MV-4-11 (cell line): ENCODE results near the gene WDR90.

ENCODE experiments used
- DNase-seq: peaks from one replicate; lab custom pipeline; 2025; lab: John Stamatoyannopoulos, UW

The WDR90 gene

DNA sequence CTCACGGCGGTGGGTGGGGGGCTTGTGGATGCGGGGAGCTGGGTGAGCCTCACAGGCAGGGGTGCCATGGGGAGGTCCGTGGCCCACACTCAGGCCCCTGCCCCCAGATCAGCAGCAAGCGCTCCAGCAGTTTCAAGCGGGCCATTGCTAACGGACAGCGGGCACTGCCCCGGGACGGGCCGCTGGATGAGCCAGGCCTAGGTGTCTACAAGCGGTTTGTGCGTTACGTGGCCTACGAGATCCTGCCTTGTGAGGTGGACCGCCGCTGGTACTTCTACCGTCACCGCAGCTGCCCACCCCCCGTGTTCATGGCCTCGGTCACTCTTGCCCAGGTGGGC lies 27.4 kb downstream of the WDR90 start:
- no peak for DNase-seq

DNA sequence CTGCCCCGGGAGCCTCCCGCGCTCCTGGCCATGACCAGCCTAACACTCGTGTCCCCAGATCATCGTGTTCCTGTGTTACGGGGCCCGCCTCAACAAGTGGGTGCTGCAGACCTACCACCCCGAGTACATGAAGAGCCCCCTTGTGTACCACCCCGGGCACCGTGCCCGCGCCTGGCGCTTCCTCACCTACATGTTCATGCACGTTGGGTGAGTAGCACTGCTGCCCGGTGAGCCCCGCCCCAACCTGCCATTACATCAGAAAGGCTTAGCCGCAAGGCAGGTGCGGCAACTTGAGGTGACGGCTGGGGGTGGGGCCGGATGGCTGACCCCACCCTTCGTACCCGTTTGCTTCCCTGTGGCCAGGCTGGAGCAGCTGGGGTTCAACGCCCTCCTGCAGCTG lies 27.7 kb downstream of the WDR90 start:
- no peak for DNase-seq

DNA sequence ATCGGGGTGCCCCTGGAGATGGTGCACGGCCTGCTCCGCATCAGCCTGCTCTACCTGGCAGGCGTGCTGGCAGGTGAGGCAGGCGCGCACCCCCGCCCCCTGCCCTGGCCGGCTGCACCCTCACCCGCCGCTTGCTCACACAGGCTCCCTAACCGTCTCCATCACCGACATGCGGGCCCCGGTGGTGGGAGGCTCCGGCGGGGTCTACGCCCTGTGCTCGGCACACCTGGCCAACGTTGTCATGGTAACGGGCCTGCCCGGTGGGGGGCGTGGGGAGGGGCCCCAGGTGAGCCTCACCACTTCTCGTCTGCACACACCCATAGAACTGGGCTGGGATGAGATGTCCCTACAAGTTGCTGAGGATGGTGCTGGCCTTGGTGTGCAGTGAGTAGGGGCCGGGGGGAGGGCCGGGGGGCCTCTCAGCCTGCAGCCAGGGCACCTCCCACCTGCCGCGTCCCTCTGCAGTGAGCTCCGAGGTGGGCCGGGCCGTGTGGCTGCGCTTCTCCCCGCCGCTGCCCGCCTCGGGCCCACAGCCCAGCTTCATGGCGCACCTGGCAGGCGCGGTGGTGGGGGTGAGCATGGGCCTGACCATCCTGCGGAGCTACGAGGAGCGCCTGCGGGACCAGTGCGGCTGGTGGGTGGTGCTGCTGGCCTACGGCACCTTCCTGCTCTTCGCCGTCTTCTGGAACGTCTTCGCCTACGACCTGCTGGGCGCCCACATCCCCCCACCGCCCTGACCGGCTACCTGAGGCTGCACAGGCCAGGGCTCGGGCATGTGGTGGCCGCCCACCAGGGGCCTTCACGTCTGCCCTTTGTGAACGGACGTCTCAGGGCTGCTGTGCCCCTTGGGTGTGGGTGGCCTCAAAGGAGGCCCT lies 28.4 kb downstream of the WDR90 start:
- no peak for DNase-seq

DNA sequence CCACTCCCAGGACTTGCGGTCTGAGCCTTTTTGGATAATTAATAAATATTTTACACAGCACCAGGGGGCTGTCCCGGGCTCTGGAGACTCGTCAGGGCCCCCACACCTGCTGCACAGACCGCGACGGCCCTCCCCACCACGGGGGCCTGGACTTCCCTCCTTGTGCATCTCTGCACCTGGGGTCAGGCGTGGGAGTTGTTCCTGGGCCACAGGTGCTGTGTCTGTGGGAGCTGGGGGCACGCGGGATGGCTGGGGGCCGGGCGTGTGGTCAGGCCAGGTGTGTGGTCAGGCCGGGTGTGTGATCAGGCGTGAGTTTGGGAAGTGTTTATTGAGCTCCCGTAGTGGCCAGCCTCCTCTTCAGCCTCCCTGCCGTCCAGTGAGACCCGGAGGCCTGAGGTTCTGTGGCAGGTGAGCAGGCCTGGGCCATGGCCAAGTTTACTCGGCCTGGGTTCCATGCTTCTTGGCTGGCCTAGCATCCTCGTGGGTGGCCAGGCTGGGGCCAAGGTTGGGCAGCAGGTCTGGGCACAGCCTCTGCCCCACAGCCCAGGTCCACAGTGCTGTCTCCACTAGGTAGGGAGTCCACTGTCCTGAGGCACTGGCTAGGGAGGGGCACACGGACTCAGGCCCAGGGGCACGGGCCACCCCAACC lies 29.2 kb downstream of the WDR90 start:
- no peak for DNase-seq

DNA sequence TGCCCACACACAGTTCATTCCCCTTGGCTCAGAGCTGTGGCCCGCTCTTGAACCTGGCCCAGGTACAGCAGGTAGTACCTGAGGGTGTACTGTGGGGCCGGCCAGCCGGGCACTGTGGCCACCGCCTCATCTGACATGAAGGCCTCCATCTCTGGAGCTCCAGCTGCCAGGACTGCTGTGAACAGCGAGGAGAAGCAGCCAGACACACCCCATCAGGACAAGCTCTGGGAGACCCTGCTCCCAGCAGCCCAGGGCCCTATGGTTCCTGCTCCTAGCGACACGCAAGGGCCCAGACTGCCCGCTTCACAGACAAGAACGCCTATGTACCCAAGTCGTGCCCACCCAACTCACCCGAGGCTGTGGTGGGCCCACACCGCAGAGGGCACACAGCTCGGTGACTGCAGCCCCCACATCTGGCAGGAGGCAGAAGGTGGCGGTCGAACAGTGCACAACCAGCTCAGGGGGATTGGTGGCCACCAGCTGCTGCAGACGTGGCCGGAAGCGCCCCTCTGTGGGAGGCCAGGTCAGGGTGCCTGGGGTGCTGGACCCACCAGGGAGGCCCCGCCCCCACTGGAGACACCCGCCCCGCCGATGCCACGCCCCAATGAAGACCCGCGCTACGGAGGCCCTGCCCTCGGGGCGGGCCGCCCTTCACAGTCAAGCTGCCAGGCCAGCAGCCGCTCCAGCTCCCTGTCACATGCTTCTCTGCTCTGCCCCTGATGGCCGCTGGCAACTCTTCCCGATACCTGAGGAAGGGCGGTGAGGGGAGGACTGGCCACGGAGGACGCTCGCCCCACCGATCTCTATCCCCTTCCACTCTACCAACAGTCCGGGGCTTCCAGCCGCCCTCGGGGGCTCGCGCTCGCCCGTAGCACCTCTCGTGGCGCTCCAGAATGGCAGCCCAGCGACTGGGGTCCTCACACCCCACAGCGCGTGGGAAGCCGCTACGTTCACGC lies 30.0 kb downstream of the WDR90 start:
- peak; percentile 45 for DNase-seq

DNA sequence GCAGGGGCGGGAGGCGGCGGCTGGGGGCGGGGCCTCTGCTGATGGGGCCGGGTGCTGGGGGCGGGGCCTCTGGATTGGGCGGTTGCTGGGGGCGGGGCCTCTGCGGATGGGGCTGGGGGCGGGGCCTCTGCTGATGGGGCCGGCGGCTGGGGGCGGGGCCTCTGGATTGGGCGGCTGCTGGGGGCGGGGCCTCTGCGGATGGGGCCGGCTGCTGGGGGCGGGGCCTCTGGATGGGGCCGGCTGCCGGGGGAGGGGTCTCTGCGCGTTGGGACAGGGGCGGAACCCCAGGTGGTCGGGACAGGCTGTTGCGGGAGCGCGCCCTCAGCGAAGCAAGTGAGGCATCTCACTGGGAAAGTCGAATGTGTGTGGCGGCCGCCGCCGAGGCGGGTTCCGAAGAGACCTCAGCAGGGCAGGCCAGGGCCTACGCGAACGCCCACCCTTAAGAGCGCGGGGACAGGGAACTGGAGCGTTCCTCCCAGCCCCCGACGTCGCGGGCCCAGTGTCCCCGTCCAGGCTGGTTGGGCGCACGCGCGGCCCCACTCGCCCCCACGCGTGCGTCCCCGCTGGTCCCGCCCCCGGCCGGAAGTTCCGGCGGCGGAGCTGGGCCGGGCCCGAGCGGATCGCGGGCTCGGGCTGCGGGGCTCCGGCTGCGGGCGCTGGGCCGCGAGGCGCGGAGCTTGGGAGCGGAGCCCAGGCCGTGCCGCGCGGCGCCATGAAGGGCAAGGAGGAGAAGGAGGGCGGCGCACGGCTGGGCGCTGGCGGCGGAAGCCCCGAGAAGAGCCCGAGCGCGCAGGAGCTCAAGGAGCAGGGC lies 30.9 kb downstream of the WDR90 start, which contains the start of gene STUB1:
TSS of gene STUB1 (plus strand) at position 597 of the 811 bp plus-strand sequence. CDS start at position 713, 116 bp downstream.
- peak; percentile 80 for DNase-seq

DNA sequence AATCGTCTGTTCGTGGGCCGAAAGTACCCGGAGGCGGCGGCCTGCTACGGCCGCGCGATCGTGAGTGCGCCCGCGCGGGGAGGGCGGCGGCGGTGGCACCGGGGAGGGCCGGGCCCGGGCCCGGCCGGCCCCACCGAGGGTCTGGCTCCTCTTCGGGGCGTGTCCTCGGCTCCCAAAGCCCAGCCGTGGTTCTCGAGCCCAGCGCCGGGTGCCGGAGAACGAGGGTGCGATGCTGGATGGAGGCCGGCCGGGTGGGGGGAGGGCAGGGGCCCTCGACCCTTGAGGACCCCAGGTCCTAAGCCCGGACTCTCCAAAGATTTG lies 31.4 kb downstream of the WDR90 start:
- DNase-seq: no peak

DNA sequence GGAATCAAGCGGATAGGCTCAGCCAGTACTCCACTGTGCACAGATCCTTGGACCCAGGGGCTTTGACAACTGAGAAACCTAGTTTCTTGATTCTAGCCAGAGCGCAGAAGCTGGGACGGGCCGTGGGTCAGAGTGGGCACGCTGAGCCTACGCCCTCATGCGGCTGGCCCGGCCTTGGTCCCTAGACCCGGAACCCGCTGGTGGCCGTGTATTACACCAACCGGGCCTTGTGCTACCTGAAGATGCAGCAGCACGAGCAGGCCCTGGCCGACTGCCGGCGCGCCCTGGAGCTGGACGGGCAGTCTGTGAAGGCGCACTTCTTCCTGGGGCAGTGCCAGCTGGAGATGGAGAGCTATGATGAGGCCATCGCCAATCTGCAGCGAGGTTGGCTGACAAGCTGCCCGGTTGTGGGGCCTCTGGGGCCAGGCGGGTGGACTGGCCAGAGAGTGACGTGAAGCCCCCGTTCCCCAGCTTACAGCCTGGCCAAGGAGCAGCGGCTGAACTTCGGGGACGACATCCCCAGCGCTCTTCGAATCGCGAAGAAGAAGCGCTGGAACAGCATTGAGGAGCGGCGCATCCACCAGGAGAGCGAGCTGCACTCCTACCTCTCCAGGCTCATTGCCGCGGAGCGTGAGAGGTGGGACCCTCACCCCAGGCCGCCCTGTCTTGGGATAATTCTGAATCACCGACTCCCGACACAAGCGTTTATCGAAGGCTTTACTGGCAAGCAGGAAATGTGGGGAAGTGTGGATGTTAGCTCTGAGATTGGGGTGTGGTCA lies 32.0 kb downstream of the WDR90 start:
- peak; percentile 53 for DNase-seq

DNA sequence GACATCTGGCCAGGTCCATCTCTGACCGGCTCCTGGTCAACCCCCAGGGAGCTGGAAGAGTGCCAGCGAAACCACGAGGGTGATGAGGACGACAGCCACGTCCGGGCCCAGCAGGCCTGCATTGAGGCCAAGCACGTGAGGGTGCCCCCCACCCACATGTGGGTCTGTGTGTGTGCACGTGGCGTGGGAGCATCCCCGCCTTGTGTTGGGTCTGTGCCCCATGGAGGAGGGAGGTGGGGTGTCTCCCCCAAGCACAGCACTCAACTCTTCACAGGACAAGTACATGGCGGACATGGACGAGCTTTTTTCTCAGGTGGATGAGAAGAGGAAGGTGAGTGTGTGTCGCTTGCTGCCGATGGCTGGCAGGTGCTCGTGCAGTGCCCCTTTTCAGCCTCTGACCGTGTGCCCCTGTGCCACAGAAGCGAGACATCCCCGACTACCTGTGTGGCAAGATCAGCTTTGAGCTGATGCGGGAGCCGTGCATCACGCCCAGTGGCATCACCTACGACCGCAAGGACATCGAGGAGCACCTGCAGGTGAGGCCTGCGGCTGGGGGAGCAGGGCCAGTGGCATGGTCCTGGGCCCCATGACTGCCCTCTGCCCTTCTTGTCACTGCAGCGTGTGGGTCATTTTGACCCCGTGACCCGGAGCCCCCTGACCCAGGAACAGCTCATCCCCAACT lies 32.7 kb downstream of the WDR90 start:
- DNase-seq: no peak

DNA sequence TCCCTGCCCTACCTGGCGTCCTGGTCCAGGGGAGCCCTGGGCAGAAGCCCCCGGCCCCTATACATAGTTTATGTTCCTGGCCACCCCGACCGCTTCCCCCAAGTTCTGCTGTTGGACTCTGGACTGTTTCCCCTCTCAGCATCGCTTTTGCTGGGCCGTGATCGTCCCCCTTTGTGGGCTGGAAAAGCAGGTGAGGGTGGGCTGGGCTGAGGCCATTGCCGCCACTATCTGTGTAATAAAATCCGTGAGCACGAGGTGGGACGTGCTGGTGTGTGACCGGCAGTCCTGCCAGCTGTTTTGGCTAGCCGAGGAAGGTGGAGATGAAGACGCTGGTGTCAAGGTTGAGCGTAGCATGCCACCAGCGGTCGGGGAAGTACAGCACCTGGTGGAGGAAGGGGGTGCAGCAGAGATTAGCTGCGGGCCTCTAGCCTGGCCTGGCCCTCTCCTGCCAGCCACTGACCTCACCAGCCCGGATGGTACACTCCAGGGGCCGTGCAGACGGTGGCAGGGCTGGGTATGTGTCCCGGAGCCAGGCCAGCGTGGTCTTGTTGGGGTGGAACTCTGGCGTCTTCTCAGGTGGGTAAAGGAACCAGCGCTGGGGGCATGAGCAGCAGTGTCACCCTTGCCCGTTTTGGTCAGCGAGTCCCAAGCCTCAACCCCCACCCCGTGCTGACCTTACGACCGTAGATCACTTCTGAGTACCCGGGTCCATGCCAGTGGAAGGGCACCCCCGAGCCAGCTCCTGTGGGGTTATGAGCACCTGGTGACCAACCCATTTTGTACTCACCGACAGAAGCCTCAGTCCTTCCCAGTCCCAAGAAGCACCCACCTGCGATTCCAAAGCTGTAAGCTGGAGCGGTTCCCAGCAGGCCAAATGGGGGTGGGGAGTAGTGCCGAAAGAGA lies 33.6 kb downstream of the WDR90 start:
- no peak for DNase-seq

DNA sequence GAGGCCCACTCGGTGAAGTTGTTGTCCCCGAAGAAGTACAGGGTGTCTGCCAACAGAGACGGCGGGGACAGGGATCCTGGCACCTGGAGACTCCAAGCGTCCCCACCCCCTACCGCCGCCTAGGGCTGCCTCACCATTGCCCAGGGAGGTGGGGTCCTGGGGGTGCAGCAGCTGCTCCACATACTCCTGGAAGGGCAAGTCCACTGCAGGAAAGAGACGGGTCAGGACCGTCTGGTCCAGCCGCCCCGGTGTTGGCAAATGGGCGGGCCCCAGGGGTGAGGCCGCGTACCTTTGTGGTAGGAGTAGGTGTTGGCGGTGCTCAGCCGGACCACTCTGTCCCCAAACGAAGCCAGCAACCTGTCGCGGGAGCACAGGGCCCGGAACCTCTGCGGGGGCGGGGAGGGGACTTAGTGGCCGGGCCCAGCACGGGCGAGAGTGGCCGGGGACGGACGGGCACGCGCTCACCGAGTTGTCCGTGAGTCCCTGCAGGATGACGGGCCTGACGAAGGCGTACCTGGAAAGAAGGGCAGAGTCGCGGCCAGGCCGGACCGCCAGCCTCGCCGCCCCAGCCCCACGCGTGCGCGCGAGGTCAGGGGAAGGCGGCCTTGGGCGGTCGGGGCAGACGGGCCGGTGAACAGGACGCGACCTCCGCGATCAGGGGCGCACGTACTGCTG lies 34.4 kb downstream of the WDR90 start:
- no peak for DNase-seq

DNA sequence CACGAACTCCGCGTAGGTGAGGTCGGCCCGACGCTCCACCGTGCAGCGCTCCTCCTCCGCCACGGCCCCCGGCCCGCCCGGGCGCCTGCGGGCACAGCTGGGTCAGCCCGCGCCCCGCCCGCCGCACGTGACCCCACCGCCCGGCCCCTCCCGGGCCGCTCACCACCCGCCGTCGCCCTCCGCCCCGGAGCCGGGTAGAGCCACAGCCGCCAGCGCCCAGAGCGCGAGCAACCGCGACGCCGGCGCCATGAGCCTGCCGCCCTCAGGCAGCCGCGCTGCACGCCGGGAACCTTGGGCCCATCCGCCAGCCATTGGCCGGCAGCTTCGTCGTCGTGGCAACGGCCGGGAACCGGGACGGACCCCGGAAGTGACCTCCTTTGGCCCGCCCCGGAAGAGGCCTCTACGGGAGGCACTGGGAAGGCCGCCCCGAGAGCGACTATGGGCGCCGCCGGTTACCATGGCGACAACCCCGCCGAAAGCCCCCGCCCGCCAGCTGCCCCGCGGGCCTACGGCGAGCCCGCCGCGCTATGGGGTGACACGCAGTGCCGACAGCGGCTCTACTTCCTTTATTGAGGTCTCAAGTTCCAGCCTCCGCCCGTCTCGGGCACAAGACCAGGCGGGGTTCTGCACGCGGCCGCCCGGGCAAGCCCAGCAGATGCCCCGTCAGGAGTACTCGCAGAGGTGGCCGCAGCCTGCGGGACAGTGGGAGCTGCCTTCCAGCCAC lies 35.1 kb downstream of the WDR90 start, which contains the start of gene JMJD8:
TSS of gene JMJD8 (minus strand) at position 264 of the 724 bp plus-strand sequence. CDS start at position 249, 15 bp downstream.
- DNase-seq: peak; percentile 96

DNA sequence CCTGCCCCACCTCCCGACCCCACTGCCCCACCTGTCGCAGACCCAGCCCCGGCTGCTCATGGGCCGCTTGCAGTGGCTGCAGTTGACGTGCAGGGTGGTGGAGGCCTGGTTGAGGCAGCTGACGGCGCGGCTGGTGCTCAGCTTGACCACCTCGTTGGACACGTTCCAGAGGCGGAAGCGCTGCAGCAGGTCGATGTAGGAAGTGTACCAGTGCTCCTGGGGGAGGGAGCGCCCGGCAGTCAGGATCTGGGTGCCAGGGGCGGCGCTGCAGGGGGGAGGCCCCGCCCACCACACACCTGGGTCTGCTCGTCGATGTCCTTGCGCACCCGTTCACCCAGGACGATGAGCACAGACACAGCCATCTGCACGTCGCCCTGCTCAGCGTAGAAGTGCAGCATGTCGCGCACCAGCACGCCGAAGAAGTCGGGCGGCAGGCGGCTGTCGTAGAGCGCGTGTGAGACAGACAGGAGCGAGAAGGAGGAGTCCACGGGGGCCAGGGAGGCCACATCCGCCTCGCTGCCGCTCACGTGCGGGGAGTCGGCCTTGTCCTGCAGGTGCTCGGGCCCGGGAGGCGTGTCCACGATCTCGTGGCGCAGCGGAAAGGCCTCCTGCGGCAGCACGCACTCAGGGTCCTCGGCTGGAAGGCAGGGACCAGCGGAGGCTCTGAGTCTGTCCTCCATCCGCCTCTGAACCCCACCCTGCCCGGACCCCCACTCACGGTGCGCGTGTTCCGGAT lies 36.0 kb downstream of the WDR90 start:
- no peak for DNase-seq

DNA sequence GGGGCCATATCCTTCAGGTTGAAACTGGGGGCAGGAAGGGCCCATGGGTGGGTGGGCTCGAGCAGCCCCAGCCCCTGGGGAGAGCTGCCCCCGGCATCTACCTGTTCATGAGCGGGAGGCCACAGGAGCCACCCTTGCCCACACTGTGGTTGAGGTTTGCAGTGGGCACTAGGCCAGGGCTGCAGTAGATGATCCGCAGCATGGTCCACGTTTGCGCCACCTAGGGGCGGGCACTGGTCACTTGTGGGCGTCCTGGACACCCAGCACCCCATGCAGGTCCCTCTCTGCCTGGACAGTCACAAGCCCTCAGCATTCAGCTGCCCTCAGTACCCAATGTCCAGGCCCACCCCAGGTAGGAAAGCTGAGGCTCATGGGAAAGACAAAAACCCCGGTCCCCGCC lies 36.8 kb downstream of the WDR90 start:
- DNase-seq: peak; percentile 18

DNA sequence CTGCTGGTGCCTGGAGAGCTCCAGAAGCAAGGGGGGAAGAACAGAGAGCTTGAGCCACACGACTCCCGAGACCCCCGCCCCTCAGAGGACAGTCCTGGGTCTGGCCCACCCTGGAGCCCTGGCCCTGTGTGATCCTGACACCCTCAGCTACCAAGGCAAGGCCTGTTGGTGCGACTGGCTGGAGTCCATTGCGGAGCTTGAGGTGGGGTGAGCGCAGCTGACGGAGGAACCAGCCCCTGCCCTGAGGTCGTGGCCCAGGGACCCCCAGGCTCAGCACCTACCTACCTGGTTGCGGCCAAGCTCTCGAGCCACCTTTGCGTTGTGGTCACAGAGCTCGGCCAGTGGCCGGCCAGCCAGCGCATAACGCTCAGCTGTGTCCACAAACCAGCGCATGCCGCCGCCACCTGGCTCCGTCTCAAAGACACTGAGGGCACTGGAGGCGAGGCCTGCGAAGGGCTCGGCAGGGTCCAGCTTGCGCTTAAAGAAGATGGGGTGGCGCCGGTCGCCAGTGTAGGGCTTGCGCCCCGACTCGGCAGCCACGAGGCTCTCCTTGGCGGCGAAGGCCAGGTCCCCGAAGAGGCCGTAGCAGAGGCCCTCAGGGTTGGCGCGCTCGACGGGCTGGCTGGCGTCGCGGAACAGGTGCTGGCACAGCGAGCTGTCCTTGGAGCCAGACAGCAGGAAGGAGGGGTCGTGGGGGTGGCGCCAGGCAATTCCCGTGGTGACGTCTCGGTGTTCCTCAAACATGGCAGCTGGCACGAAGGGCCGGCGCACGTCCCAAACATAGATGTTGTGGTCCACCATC lies 37.5 kb downstream of the WDR90 start:
- DNase-seq: no peak

DNA sequence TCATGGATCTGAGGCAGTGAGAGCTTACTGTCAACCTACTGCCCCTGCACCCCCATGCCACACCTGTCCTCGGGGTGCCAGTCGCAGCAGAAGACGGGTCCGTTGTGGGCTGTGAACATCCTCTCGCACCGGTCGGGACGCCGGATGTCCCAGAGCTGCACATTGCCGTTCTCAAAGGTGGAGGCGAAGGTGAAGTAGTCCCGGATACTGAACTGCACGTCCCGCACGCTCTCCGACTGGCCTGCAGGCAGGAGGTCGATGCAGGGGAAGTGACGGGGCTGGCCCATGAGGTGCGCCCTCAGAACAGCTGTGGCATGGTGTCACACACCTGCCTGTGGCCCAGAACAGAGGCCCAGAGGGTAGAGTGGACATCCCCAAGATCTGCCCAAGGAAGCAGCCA lies 38.3 kb downstream of the WDR90 start:
- no peak for DNase-seq
